NCI-H460 (cell line): ENCODE measurements around the gene SMU1. TPM values are rescaled to one million over a fixed set of nuclear protein-coding genes. Genes with fewer than 3 reads are reported as not detected.
"Not testable (repeated sequence)": the region's sequence is repeated elsewhere in the genome, so short reads cannot be mapped to it uniquely, and the experiment has no call there.

ENCODE experiments used
- DNase-seq: peaks from one replicate; pipeline ENCODE4 v3.0.0-alpha.2; 2016; ENCODE audit warnings: low read depth; ENCODE audit errors: extremely low read depth
- total RNA-seq: library from RNA; depleted of rRNA; stranded (reverse); fragments of >200 nt; shearing (Covaris generic); gene quantifications from 2 replicates; pipeline ENCODE4 v1.2.3, GENCODE V29; 2014; rRNA removed

SMU1 gene
- total RNA-seq, 1 experiment from 2014 or later = 20.2 TPM

DNA sequence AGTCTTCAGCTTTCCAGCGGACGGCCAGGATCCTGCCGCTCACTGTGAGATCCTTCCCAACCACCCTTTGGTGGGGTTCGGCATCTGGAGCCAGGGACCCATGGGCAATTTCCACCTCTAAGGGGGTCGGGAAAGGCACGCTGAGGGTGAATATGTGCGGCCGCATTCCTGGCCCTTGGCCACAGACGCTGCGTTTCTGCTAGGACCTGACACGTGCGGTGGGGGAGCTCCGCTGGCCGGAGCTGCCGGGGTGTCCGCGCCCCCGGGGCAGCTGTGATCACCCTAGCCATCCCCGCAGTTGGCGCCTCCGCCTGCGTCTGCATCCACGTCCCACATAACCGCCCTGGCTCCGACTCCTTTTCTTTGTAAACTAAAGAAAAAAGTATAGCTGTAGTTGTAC is 56.7 kb downstream of the SMU1 start:
- DNase-seq = no peak

DNA sequence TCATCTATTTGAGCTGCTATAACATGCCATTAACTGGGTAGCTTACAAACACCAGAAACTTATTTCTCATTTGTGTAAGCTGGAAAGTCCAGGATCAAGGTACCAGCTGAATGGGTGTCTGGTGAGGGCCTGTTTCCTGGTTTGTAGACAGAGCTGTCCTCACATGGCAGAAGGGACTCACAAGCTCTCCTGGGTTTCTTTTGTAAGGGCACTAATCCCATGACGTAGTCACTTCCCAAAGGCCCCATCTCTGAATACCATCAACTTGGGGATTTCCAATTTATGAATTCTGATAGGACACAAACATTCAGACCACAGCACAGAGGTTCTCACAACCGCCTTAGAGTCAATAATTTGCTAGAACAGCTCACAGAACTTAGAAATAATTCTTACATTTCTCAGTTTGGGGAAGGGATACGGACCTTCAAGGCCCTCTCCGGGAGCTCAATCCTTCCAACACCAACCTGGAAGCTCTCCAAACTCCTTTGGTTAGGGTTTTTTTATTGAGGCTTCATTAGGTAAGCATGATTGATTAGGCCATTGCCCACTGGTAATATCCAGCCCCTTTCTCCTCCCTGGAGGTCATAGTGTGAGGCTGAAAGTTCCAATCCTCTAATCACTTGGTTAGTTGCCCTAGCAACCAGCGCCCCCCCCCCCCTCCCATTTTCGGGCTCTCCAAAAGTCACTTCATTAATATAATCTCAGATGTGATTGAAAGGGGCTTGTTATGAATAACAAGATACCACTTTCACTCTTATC is 59.0 kb downstream of the SMU1 start:
- DNase-seq = no peak

DNA sequence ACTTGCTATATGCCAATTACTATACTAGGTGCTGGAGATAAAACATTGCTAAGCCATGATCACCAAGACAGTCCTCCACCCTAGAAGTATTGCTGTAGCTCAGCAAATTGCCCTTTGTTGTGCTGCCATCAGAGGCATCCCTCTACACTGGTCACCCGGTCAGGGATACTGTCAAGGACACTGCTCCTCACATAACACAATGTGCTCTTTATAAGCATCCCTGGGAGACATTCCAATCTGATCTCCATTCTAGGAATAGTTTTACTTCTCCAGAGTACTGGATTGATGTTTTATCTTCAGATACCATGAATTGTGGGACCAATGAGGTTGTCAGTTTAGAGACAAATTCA is 61.8 kb downstream of the SMU1 start:
- DNase-seq = no peak

DNA sequence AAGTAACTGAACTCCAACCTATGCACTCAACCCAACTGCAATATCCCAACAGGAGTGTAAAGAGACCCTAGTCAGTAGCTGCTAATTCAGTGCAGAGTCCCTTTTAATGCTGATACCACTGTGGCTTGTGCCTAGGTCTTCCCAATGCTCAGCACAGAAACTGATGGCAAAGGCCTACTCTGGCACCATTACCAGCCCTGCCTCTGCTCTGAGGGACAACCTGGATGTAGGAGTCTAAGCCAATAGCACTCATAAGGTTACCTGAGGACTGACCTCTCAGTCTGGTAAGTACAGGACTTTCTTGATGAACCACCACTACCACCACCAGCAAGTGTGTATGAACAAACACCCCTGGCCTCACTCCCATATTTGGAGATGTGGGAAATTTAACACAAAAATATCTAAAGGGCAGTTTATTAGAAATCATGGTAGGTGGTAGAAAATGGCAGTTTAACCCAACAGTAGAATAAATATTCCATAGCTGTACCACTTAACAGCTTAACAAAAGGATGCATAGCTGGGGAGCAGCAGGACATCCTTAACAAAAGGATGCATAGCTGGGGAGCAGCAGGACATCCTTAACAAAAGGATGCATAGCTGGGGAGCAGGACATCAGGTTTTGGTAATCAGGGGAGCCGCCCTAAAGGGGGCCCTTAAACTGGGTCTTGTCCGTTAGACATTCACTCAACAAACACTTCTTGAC is 62.4 kb downstream of the SMU1 start:
- no peak for DNase-seq

- no peak for DNase-seq
Observed at GRCh38 chr9:33012328-33013069, 64.0 kb downstream of the SMU1 start.

- DNase-seq = no peak
Observed at GRCh38 chr9:33011831-33012230, 64.6 kb downstream of the SMU1 start.

DNA sequence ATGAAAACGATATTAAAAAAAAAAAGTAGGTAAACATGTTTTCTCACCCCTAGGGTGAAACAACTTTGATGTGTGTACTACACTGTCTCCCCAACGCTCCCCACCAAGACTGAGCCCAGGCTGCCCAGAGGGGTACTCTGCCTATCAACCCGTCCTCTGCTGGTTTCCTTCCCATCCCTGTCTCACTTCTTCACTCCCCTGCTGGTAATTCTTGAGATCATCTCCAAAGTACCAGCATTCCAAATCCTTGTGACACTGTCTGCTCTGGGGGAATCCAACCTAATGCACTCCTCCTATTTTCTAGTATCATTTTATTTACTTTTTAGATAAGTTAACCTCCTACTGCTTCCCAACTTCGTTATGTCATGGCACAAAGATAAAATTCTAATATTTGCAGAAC is 68.7 kb downstream of the SMU1 start:
- DNase-seq = no peak

DNA sequence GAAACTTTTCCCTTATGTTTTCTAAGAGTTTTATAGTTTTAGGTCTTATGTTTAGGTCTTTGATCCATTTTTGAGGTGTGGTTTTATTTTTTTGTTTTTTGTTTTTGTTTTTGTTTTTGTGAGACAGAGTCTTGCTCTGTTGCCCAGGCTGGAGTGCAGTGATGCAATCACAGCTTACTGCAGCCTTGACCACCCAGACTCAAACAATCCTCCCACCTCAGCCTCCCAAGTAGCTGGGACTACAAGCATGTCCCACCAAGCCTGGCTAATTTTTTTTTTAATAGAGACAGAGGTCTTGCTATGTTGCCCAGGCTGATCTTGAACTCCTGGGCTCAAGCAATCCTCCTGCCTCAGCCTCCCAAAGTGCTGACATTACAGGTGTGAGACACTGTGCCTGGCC is 71.1 kb downstream of the SMU1 start:
- DNase-seq = not testable (repeated sequence)

- DNase-seq = not testable (repeated sequence)
Observed at GRCh38 chr9:33000682-33001055, 75.8 kb downstream of the SMU1 start.

DNA sequence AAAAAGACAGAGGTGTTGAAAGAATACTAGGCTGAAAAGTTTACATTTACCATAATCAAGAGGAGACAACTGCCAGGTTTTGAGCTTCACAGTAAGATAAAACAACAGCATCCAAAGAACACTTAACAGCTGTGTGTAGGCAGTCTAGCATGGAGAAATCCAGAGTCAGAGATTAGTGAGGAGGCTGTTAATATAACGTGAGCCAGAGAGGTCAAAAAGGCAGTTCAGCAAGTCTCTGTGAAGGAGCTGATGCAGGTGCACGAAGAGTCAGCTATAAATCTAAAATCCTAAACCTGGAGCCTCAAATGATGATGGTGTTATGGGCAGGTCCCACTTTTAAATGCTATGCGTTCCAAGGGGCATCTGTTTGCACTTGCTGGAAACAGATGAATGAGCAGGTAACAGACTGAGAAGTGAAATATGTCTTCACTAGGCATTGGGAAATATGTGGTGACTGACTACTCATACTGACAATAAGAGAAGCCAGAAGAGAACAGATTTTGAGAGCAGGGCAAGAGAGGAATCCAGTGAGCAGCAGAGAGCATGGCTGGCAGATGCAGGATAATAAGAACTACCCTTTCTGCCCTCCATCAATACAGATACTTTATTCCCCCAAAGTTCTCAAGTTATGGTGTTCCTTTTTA is 83.8 kb downstream of the SMU1 start:
- no peak for DNase-seq

DNA sequence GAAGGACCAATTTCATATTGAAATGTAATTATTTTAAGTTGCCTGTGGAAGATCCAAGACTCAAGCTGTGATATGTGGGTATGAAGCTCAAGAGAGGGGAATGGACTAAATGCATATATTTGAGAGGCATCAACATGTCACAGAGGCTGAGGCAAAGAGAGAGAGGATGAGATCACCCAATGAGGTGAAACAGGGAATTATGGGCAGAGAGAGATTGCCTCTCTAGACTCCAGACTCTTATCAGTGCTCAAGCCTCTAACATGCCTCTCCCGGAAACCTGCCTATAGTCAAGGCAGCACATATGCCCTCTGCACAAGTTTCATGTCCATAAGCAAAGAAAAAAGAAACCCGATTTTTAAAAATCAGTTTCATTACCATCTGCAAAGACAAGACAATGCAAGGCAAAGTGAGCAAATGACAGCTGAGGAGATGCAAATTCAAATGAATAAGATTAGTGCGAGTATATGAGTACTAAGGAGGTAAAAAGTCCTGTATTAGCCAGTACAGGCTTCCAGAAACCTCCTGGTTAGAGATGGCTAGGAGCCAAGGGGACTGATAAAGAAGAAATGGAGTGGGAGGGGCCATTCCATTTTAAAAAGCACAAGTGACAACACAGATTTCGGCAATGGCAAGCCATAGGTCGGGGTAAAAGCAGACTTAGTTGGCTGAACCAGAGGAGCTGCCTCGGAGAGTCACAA is 84.4 kb downstream of the SMU1 start:
- DNase-seq = no peak

Other genes starting within 250 kb of the SMU1 start
- gene APTX, start 75.0 kb downstream of the SMU1 start, total RNA-seq = 23.3 and 33.3 TPM in 2 replicates
- gene DNAJA1, start 51.4 kb downstream of the SMU1 start, total RNA-seq = 51.1 and 63.2 TPM in 2 replicates
- 52.5 and 60.0 TPM in 2 replicates for gene B4GALT1, start 90.7 kb upstream of the SMU1 start, total RNA-seq
- gene SPINK4, start 163.5 kb upstream of the SMU1 start, total RNA-seq = not detected in 2 replicates
- gene BAG1, start 188.0 kb upstream of the SMU1 start, total RNA-seq = 33.3 and 34.9 TPM in 2 replicates
- gene CHMP5, start 188.4 kb upstream of the SMU1 start, total RNA-seq = 93.7 and 94.5 TPM in 2 replicates
- gene NFX1, start 213.8 kb upstream of the SMU1 start, total RNA-seq = 17.8 and 21.0 TPM in 2 replicates